Right cardiac atrium (tissue), 5 donors: Measurements from ENCODE around the gene PFKFB1. TPM values are rescaled to one million over a fixed set of nuclear protein-coding genes. Genes with fewer than 3 reads are reported as not detected.

Source experiments
- ATAC-seq, 2 donors: fragments of 200-7000 bp; cut with Tn5 transposase; one replicate each; pipeline versions ENCODE4 v1.8.0 to v1.9.1; 2020; ENCODE audit warnings: moderate library complexity in 2 of 2, mild to moderate bottlenecking in 1 of 2
- DNase-seq, 3 donors: peaks; one replicate each; pipeline ENCODE4 v3.0.0-alpha.2; 2020
- H3K27ac ChIP-seq: one replicate; pipeline ENCODE4 v1.5.1; 2013; ENCODE audit warnings: mild to moderate bottlenecking, low read length, control low read depth, moderate library complexity
- H3K27me3 ChIP-seq: one replicate; pipeline ENCODE4 v1.6.1; 2013; ENCODE audit not compliant: control insufficient read depth, insufficient read depth
- H3K4me1 ChIP-seq: one replicate; pipeline ENCODE4 v1.6.1; 2013; ENCODE audit warnings: low read length; ENCODE audit not compliant: control insufficient read depth, insufficient read depth
- H3K4me3 ChIP-seq: one replicate; pipeline ENCODE4 v1.5.1; 2013; ENCODE audit warnings: low read length, control low read depth
- H3K9me3 ChIP-seq: one replicate; pipeline ENCODE4 v1.6.1; 2013; ENCODE audit warnings: low read length; ENCODE audit not compliant: control insufficient read depth
- WGBS: extraction: QIAGEN DNeasy Blood & Tissue Kit; methylation state at CpG from one replicate; pipeline ENCODE4 v1.1.7; 2013; 5-methylcytosine and 5-hydroxymethylcytosine counted together
- intact Hi-C, 4 donors: fragments of 100-400 bp; cut with DNase I; formaldehyde crosslinking; loops; one replicate each; pipeline versions ENCODE4 v1.11.0 to v1.14.0; 2022 to 2023
- polyA plus RNA-seq: library from polyadenylated mRNA; stranded (reverse); fragments of 200-250 nt; gene quantifications from one replicate; pipeline ENCODE4 v1.2.3, GENCODE V29; 2013
- total RNA-seq, 4 donors: library from RNA; stranded (reverse); fragmentation: NEBNext Ultra II Directional; extraction: Animal tissue kit (Norgen Biotek cat#: 25700); gene quantifications; one replicate each; pipeline ENCODE4 v1.2.1, GENCODE V29; 2021
- donor health status: healthy with polysubstance abuse.
- donor health status: DM: no; HTN: yes; CAD: no.
- donor health status: DM: no; HTN: no; CAD: no.
- donor health status: DM: no; HTN: yes; CAD: no; lungs with severe emphysema.
- donor health status: DM: yes; HTN: yes; CAD: no.

The PFKFB1 gene
- total and polyA plus RNA-seq, 5 donors = 0.41 to 0.67 TPM; not detected in 3

GRCh38 chrX:54935306-54935705 lies 58.7 kb downstream of the PFKFB1 start:
- H3K27me3 ChIP-seq = no peaks in the 10 kb centered on the region
- no peak overlapping the region for H3K27ac ChIP-seq
- no peak overlapping the region for H3K4me3 ChIP-seq
- DNase-seq (no peak), ATAC-seq (no peak)
- H3K9me3 ChIP-seq = no peaks in the 10 kb centered on the region
- intact Hi-C loops = no loop called here
- 100% methylated on average over 4 of the region's 4 CpGs for WGBS
- H3K4me1 ChIP-seq = no peaks in the 10 kb centered on the region

DNA sequence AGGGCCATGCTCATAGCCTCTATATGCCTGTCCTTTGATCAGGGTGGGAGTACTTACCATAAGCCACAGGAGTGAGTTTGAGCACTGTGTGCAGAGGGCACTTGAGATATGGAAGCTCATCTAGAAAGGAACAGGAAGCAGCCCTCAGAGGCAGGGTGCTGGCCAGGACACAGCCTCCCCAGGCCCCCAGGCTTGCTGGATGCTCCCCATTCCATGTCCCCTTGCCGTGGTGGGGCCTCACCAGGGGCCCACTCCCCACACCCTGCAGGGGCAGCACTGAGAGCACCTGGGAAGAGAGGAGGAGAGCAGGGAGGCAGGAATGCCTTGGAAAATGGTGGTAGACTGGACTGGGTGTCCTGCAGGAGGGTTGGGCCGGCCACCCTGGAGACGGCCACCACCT lies 59.1 kb downstream of the PFKFB1 start:
- H3K4me3 ChIP-seq = no peak overlapping the region
- no peaks in the 10 kb centered on the region for H3K27me3 ChIP-seq
- DNase-seq (no peak), ATAC-seq (no peak)
- 92% methylated on average over 3 of the region's 3 CpGs for WGBS
- H3K9me3 ChIP-seq = no peaks in the 10 kb centered on the region
- no peaks in the 10 kb centered on the region for H3K4me1 ChIP-seq
- no peak overlapping the region for H3K27ac ChIP-seq
- intact Hi-C loops = no loop called here

- 79% methylated on average over 6 of the region's 6 CpGs for WGBS
- H3K4me1 ChIP-seq = no peaks in the 10 kb centered on the region
- no peaks in the 10 kb centered on the region for H3K27me3 ChIP-seq
- H3K27ac ChIP-seq = no peak overlapping the region
- no peak for ATAC-seq
- no peak overlapping the region for H3K4me3 ChIP-seq
- intact Hi-C loops = no loop called here
- no peak for DNase-seq
- no peaks in the 10 kb centered on the region for H3K9me3 ChIP-seq
These were observed 59.9 kb downstream of the PFKFB1 start for GRCh38 chrX:54934058-54934457.

DNA sequence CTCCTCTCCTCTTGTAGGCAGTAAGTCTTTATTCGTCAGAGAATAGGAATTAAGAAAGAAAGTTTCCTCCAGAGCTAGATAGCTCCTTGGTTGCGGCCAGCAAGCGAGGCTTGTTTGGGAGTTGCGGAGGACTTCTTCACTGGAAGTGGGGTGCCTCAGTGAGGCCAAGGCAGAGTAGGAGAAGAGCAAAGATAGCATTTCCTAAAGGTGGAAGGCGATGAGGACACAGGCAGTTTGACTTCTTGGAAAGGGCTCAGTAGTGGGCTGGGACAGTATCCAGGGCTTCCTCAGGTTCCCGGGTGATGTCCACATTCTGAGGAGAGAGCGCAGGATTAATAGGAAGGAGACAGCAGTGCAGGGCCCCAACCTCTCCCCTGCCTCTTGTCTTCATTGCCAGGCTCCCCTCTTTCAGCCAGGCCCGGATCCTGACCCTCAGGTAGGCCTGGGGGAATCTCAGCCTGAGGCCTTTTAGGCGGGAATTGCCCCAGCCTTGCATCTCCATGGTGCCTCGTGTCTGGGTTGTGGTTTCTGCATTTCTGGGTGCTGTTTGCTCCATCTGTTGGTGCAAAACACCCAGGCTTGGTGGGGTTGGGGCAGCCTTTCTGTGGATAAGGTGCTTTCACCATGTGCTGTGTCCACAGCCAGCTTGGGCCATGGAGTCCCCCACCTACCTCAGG lies 60.7 kb downstream of the PFKFB1 start:
- H3K9me3 ChIP-seq = no peaks in the 10 kb centered on the region
- H3K4me3 ChIP-seq = no peak overlapping the region
- no peak for DNase-seq
- no peak overlapping the region for H3K27ac ChIP-seq
- intact Hi-C loops = no loop called here
- no peaks in the 10 kb centered on the region for H3K4me1 ChIP-seq
- 90% methylated on average over 10 of the region's 10 CpGs for WGBS
- ATAC-seq = no peak
- H3K27me3 ChIP-seq = no peaks in the 10 kb centered on the region

- H3K27me3 ChIP-seq = no peaks in the 10 kb centered on the region
- intact Hi-C loops = no loop called here
- H3K4me1 ChIP-seq = no peaks in the 10 kb centered on the region
- H3K27ac ChIP-seq = no peak overlapping the region
- no peak for DNase-seq
- H3K4me3 ChIP-seq = no peak overlapping the region
- WGBS = 91% methylated on average over 2 of the region's 2 CpGs
- no peak for ATAC-seq
- no peaks in the 10 kb centered on the region for H3K9me3 ChIP-seq
These were observed 62.9 kb downstream of the PFKFB1 start for GRCh38 chrX:54931107-54931506.

GRCh38 chrX:54930291-54931049 lies 63.5 kb downstream of the PFKFB1 start:
- ATAC-seq = no peak
- 97% methylated on average over 17 of the region's 17 CpGs for WGBS
- intact Hi-C loops = no loop called here

GRCh38 chrX:54928876-54929275 lies 65.1 kb downstream of the PFKFB1 start:
- Histone ChIP-seq H3K27ac (no peak overlapping the region), H3K4me1 (no peaks in the 10 kb centered on the region), H3K27me3 (no peaks in the 10 kb centered on the region), H3K9me3 (no peaks in the 10 kb centered on the region), H3K4me3 (no peak overlapping the region)
- DNase-seq = no peak
- WGBS = 94% methylated on average over 3 of the region's 3 CpGs
- no peak for ATAC-seq
- intact Hi-C loops = loop anchor here in 1 of 4 donors (10.0 kb wide), 1 partner anchor 134 kb away; the partner anchor contains the start of gene ITIH6

More at GRCh38 chrX:54930291-54931049, 63.5 kb downstream of the PFKFB1 start:
- no peak for DNase-seq
- no peaks in the 10 kb centered on the region for H3K9me3 ChIP-seq
- H3K4me1 ChIP-seq = no peaks in the 10 kb centered on the region
- no peak overlapping the region for H3K27ac ChIP-seq
- no peaks in the 10 kb centered on the region for H3K27me3 ChIP-seq
- no peak overlapping the region for H3K4me3 ChIP-seq

- intact Hi-C loops = loop anchor here in 1 of 4 donors (10.0 kb wide), 1 partner anchor 132 kb away; the partner anchor contains the start of gene ITIH6
- Histone ChIP-seq H3K9me3 (no peaks in the 10 kb centered on the region), H3K27ac (no peak overlapping the region), H3K4me3 (no peak overlapping the region), H3K27me3 (no peaks in the 10 kb centered on the region), H3K4me1 (peaks cover 3% of the 10 kb centered on the region)
- 83% methylated on average over 2 of the region's 2 CpGs for WGBS
- DNase-seq (no peak), ATAC-seq (no peak)
These were observed 67.0 kb downstream of the PFKFB1 start for GRCh38 chrX:54926978-54927377.

- intact Hi-C loops = loop anchor here in 1 of 4 donors (10.0 kb wide), 1 partner anchor 129 kb away; the partner anchor contains the start of gene ITIH6
- Histone ChIP-seq H3K27me3 (no peaks in the 10 kb centered on the region), H3K4me3 (no peak overlapping the region), H3K27ac (no peak overlapping the region), H3K4me1 (peaks cover 3% of the 10 kb centered on the region), H3K9me3 (no peaks in the 10 kb centered on the region)
- ATAC-seq (no peak), DNase-seq (no peak)
- 95% methylated on average over 7 of the region's 7 CpGs for WGBS
These were observed 70.6 kb downstream of the PFKFB1 start for GRCh38 chrX:54923376-54923775.

- DNase-seq = no peak
- H3K27ac ChIP-seq = no peak overlapping the region
- H3K27me3 ChIP-seq = no peaks in the 10 kb centered on the region
- intact Hi-C loops = loop anchor here in 1 of 4 donors (10.0 kb wide), 1 partner anchor 128 kb away; the partner anchor contains the start of gene ITIH6
- peaks cover 3% of the 10 kb centered on the region for H3K4me1 ChIP-seq
- ATAC-seq = no peak
- H3K9me3 ChIP-seq = no peaks in the 10 kb centered on the region
- 89% methylated on average over 3 of the region's 3 CpGs for WGBS
- no peak overlapping the region for H3K4me3 ChIP-seq
These were observed 71.4 kb downstream of the PFKFB1 start for GRCh38 chrX:54922547-54922946.

DNA sequence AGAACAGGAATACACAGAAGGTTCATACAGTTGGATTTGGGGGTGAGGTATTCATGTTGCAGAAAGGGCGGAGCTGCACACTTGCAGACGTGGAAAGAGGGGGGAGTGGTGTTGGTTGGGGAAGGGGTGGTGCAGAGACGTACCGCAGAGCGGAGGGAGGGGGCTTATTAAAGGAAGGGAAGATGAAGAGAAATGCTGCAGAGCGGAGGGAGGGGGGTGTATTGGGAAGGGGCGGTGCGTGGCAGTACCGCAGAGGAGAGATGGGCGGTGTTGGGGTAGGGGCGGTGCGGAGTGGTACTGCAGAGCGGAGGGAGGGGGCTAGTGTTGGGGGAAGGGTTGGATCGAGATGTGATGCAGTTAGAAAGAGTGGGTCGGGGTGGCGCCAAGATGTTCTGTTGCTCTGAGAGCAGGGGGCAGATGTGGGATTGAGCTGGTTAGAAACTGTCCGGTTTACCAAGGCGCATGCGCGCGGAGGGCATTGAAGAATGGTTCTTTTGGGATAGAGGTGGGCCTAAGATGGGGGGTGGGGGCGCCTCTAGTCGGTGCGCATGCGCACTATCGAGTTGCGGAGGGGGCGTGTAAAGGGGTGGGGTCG lies 72.5 kb downstream of the PFKFB1 start:
- DNase-seq (peak; percentile 79 to 88 (median 85)), ATAC-seq (peak; percentile 75 to 87)
- Histone ChIP-seq H3K27me3 (no peaks in the 10 kb centered on the region), H3K27ac (no peak overlapping the region), H3K4me1 (peaks cover 3% of the 10 kb centered on the region), H3K9me3 (no peaks in the 10 kb centered on the region), H3K4me3 (peak overlapping the region; percentile 47)
- under 1% methylated on average over 29 of the region's 29 CpGs for WGBS
- intact Hi-C loops = loop anchor here in 1 of 4 donors (10.0 kb wide), 1 partner anchor 127 kb away; the partner anchor contains the start of gene ITIH6
